GM19025 (cell line): Measurements from ENCODE around the gene TSPAN13.

Experiments used
- ATAC-seq: cut with Tn5 transposase; IDR thresholded peaks from one replicate; pipeline ENCODE4 v1.9.1; 2021; ENCODE audit warnings: mild to moderate bottlenecking, low read depth, moderate library complexity; ENCODE audit not compliant: unreplicated experiment

The TSPAN13 gene

GRCh38 chr7:16753102-16753931, at the start of gene TSPAN13:
TSS of gene TSPAN13 (plus strand) at chr7:16753755. CDS start at chr7:16753968, 213 bp downstream.
- peak; percentile 51 for ATAC-seq

- ATAC-seq, result no peak
Measured at GRCh38 chr7:16708511-16708910, 45.0 kb upstream of the TSPAN13 start.

GRCh38 chr7:16708980-16709379, 44.6 kb upstream of the TSPAN13 start:
- no peak for ATAC-seq

- ATAC-seq, result no peak
Measured at GRCh38 chr7:16710651-16711050, 42.9 kb upstream of the TSPAN13 start.

- no peak for ATAC-seq
Measured at GRCh38 chr7:16711730-16712129, 41.8 kb upstream of the TSPAN13 start.

GRCh38 chr7:16712916-16713315, 40.6 kb upstream of the TSPAN13 start:
- ATAC-seq, result no peak

- ATAC-seq, result no peak
Measured at GRCh38 chr7:16715928-16716327, 37.6 kb upstream of the TSPAN13 start.

GRCh38 chr7:16718111-16718656, 35.4 kb upstream of the TSPAN13 start:
- ATAC-seq, result no peak

GRCh38 chr7:16719699-16720098, 33.9 kb upstream of the TSPAN13 start:
- ATAC-seq, result no peak

- no peak for ATAC-seq
Measured at GRCh38 chr7:16721541-16721940, 32.0 kb upstream of the TSPAN13 start.

- ATAC-seq, result no peak
Measured at GRCh38 chr7:16724344-16724743, 29.2 kb upstream of the TSPAN13 start.

- no peak for ATAC-seq
Measured at GRCh38 chr7:16726189-16726588, 27.4 kb upstream of the TSPAN13 start.

GRCh38 chr7:16727736-16728135, 25.8 kb upstream of the TSPAN13 start:
- no peak for ATAC-seq

- no peak for ATAC-seq
Measured at GRCh38 chr7:16728811-16729210, 24.7 kb upstream of the TSPAN13 start.

- no peak for ATAC-seq
Measured at GRCh38 chr7:16729541-16729940, 24.0 kb upstream of the TSPAN13 start.

- no peak for ATAC-seq
Measured at GRCh38 chr7:16730937-16731336, 22.6 kb upstream of the TSPAN13 start.

GRCh38 chr7:16732828-16733227, 20.7 kb upstream of the TSPAN13 start:
- ATAC-seq, result no peak

GRCh38 chr7:16734148-16734726, 19.3 kb upstream of the TSPAN13 start:
- no peak for ATAC-seq

- no peak for ATAC-seq
Measured at GRCh38 chr7:16735020-16735419, 18.5 kb upstream of the TSPAN13 start.

- no peak for ATAC-seq
Measured at GRCh38 chr7:16738011-16738688, 15.4 kb upstream of the TSPAN13 start.
